H1 (cell line): ENCODE measurements around the gene ZFPL1. TPM values are rescaled to one million over a fixed set of nuclear protein-coding genes. Genes with fewer than 3 reads are reported as not detected.

Experiments
- CTCF ChIA-PET: fragments of 300-600 bp; sonication (Branson Sonifier 250); formaldehyde crosslinking; loops from one replicate; lab custom pipeline; 2021; ENCODE audit not compliant: partially characterized antibody; lab: Charles Lee
- POLR2A ChIA-PET: fragments of 300-600 bp; sonication (Branson Sonifier 250); formaldehyde crosslinking; loops from one replicate; lab custom pipeline; 2021; ENCODE audit warnings: inconsistent platforms; ENCODE audit not compliant: partially characterized antibody; lab: Charles Lee
- DNase-seq, 2 experiments: peaks; one replicate each; pipeline versions ENCODE4 v3.0.0 to v3.0.0-alpha.2; 2010 to 2022; ENCODE audit warnings: low spot score in 2 of 2, low read depth in 1 of 2, mixed read lengths in 1 of 2
- FAIRE-seq: peaks from 2 replicates; lab custom pipeline; 2011; peaks lifted over from hg19 to GRCh38; lab: Jason Lieb, UNC
- H2AFZ ChIP-seq: 2 replicates; pipeline ENCODE4 v1.8.1; 2012; ENCODE audit warnings: low read length, inconsistent platforms
- H2AK5ac ChIP-seq: 2 replicates; pipeline ENCODE4 v1.6.1; 2013; ENCODE audit warnings: low read depth, low read length
- H2BK120ac ChIP-seq: replicated peaks from 2 replicates; pipeline ENCODE3; 2013; ENCODE audit warnings: low read depth, low read length, inconsistent platforms
- H2BK12ac ChIP-seq: 2 replicates; pipeline ENCODE4 v1.6.1; 2013; ENCODE audit warnings: low read depth, low read length
- H2BK15ac ChIP-seq: 2 replicates; pipeline ENCODE4 v1.6.1; 2013; ENCODE audit warnings: low read length
- H2BK20ac ChIP-seq: 2 replicates; pipeline ENCODE4 v1.6.1; 2013; ENCODE audit warnings: low read length
- H2BK5ac ChIP-seq: 2 replicates; pipeline ENCODE4 v1.6.1; 2013; ENCODE audit warnings: low read depth, low read length
- H3K14ac ChIP-seq: 2 replicates; pipeline ENCODE4 v1.6.1; 2013; ENCODE audit warnings: inconsistent platforms; ENCODE audit not compliant: insufficient read length
- H3K18ac ChIP-seq: 2 replicates; pipeline ENCODE4 v1.6.1; 2013; ENCODE audit warnings: low read length; ENCODE audit errors: extremely low read depth
- H3K23ac ChIP-seq: 2 replicates; pipeline ENCODE4 v1.6.1; 2013; ENCODE audit warnings: inconsistent platforms; ENCODE audit not compliant: insufficient read length
- H3K23me2 ChIP-seq: 2 replicates; pipeline ENCODE4 v1.6.1; 2013; ENCODE audit warnings: low read depth, low read length
- H3K27ac ChIP-seq: 2 replicates; pipeline ENCODE4 v1.6.1; 2011; ENCODE audit warnings: low read depth, low read length, inconsistent platforms
- H3K27me3 ChIP-seq, 4 experiments: replicated peaks in 1 of 4; 1 replicate in 1 of 4; 2 replicates in 3 of 4; pipeline versions ENCODE4 v1.6.1 to v1.8.1; 2011 to 2013; ENCODE audit warnings: low read length in 3 of 4, mild to moderate bottlenecking in 3 of 4, inconsistent platforms in 2 of 4, mixed read lengths in 2 of 4, moderate library complexity in 1 of 4; ENCODE audit not compliant: control insufficient read depth in 3 of 4, insufficient read depth in 3 of 4; ENCODE audit errors: extremely low read depth in 1 of 4
- H3K36me3 ChIP-seq, 4 experiments: 2 replicates each; pipeline versions ENCODE4 v1.6.1 to v1.8.1; 2011 to 2013; ENCODE audit warnings: mild to moderate bottlenecking in 4 of 4, low read length in 3 of 4, moderate library complexity in 2 of 4, control low read depth in 1 of 4, inconsistent platforms in 1 of 4; ENCODE audit not compliant: insufficient read depth in 4 of 4, control insufficient read depth in 2 of 4
- H3K4ac ChIP-seq: replicated peaks from 2 replicates; pipeline ENCODE3; 2013; ENCODE audit warnings: low read length, low read depth, mixed read lengths, inconsistent platforms; ENCODE audit not compliant: insufficient read length
- H3K4me1 ChIP-seq, 4 experiments: replicated peaks in 1 of 4; 1 replicate in 1 of 4; 2 replicates in 3 of 4; pipeline versions ENCODE4 v1.6.1 to v1.8.1; 2011 to 2013; ENCODE audit warnings: low read length in 3 of 4, inconsistent platforms in 2 of 4, mixed read lengths in 1 of 4; ENCODE audit not compliant: insufficient read depth in 4 of 4, control insufficient read depth in 3 of 4
- H3K4me2 ChIP-seq, 2 experiments: 2 replicates each; pipeline versions ENCODE4 v1.6.1 to v1.8.1; 2011 to 2013; ENCODE audit warnings: low read depth in 2 of 2, low read length in 2 of 2, control low read depth in 1 of 2, inconsistent platforms in 1 of 2, mild to moderate bottlenecking in 1 of 2; ENCODE audit not compliant: insufficient read depth in 1 of 2
- H3K4me3 ChIP-seq, 4 experiments: fragments of 200-600, 300-600 bp in 1 of 4; sonication (generic), shearing (Covaris generic), sonication (Bioruptor Twin) in 1 of 4; 2 replicates each; pipeline versions ENCODE4 v1.5.1 to v1.8.1; 2011 to 2016; ENCODE audit warnings: low read length in 4 of 4, low read depth in 3 of 4, control low read depth in 2 of 4, inconsistent platforms in 2 of 4, mild to moderate bottlenecking in 2 of 4, mixed read lengths in 1 of 4, moderate library complexity in 1 of 4; ENCODE audit not compliant: insufficient read depth in 2 of 4; ENCODE audit errors: extremely low read depth in 1 of 4
- H3K56ac ChIP-seq: replicated peaks from 2 replicates; pipeline ENCODE3; 2013; ENCODE audit warnings: low read depth, mild to moderate bottlenecking, mixed read lengths, low read length, inconsistent platforms; ENCODE audit not compliant: insufficient read length
- H3K79me1 ChIP-seq: 2 replicates; pipeline ENCODE4 v1.6.1; 2013; ENCODE audit warnings: low read depth, low read length, control low read depth
- H3K79me2 ChIP-seq, 2 experiments: 2 replicates each; pipeline versions ENCODE4 v1.6.1 to v1.8.1; 2012 to 2013; ENCODE audit warnings: low read length in 2 of 2, mild to moderate bottlenecking in 2 of 2, inconsistent platforms in 1 of 2; ENCODE audit not compliant: insufficient read depth in 2 of 2, control insufficient read depth in 1 of 2
- H3K9ac ChIP-seq, 4 experiments: replicated peaks in 1 of 4; 1 replicate in 1 of 4; 2 replicates in 3 of 4; pipeline versions ENCODE4 v1.6.1 to v1.8.1; 2011 to 2013; ENCODE audit warnings: low read depth in 3 of 4, low read length in 3 of 4, control low read depth in 2 of 4, mild to moderate bottlenecking in 2 of 4, moderate library complexity in 2 of 4, inconsistent platforms in 1 of 4; ENCODE audit errors: extremely low read depth in 1 of 4
- H3K9me3 ChIP-seq, 2 experiments: 2 replicates each; pipeline versions ENCODE4 v1.6.1 to v1.8.1; 2012 to 2013; ENCODE audit warnings: mild to moderate bottlenecking in 2 of 2, moderate library complexity in 2 of 2, control low read depth in 1 of 2, inconsistent platforms in 1 of 2, low read depth in 1 of 2, low read length in 1 of 2, mixed read lengths in 1 of 2; ENCODE audit not compliant: insufficient read depth in 2 of 2
- H4K20me1 ChIP-seq, 2 experiments: replicated peaks in 1 of 2; 2 replicates each; pipeline versions ENCODE3 to v1.8.1; 2011 to 2013; ENCODE audit warnings: inconsistent platforms in 2 of 2, low read length in 2 of 2, mild to moderate bottlenecking in 1 of 2; ENCODE audit not compliant: insufficient read depth in 2 of 2, control insufficient read depth in 1 of 2
- H4K5ac ChIP-seq: 2 replicates; pipeline ENCODE4 v1.6.1; 2013; ENCODE audit warnings: low read length, low read depth, mixed read lengths, inconsistent platforms; ENCODE audit not compliant: insufficient read length
- H4K8ac ChIP-seq: 2 replicates; pipeline ENCODE4 v1.8.0; 2013; ENCODE audit warnings: mild to moderate bottlenecking, moderate library complexity, low read length, inconsistent platforms; ENCODE audit not compliant: insufficient read depth; ENCODE audit errors: extremely low read depth
- H4K91ac ChIP-seq: replicated peaks from 2 replicates; pipeline ENCODE3; 2013; ENCODE audit warnings: low read length, mixed read lengths, inconsistent platforms; ENCODE audit not compliant: insufficient read length
- BACH1 ChIP-seq: IDR thresholded peaks from 2 replicates; pipeline ENCODE4 v1.6.1; 2012; ENCODE audit warnings: low read length, improper control_type of control experiment
- CTCF ChIP-seq, 3 experiments: IDR thresholded peaks; 1 replicate in 2 of 3; 2 replicates in 1 of 3; pipeline versions ENCODE4 v1.5.1 to v1.6.1; 2011; ENCODE audit warnings: low read length in 3 of 3, mild to moderate bottlenecking in 3 of 3, inconsistent platforms in 2 of 3, low read depth in 1 of 3, moderate library complexity in 1 of 3; ENCODE audit not compliant: insufficient read depth in 1 of 3; ENCODE audit errors: control extremely low read depth in 1 of 3
- POLR2AphosphoS5 ChIP-seq: IDR thresholded peaks from 2 replicates; pipeline ENCODE4 v1.6.1; 2011; ENCODE audit warnings: low read depth, low read length
- SP4 ChIP-seq: IDR thresholded peaks from 2 replicates; pipeline ENCODE4 v1.6.1; 2012; ENCODE audit warnings: low read length, inconsistent platforms
- TEAD4 ChIP-seq: IDR thresholded peaks from 2 replicates; pipeline ENCODE4 v1.6.1; 2012; ENCODE audit warnings: low read depth, low read length, inconsistent platforms, mixed read lengths
- WGBS, 2 experiments: shearing (Covaris generic) in 1 of 2; methylation state at CpG; one replicate each; pipeline versions ENCODE4 v1.1.6 to v1.1.7; 2013 to 2015; ENCODE audit warnings: low lambda C conversion rate in 2 of 2, mixed read lengths in 2 of 2, inconsistent platforms in 1 of 2, low coverage in 1 of 2, missing lambda C conversion rate in 1 of 2; ENCODE audit not compliant: insufficient replicate concordance in 2 of 2, insufficient coverage in 1 of 2, insufficient read length in 1 of 2; ENCODE audit errors: extremely low coverage in 1 of 2, missing lambda C conversion rate in 1 of 2; 5-methylcytosine and 5-hydroxymethylcytosine counted together
- polyA plus RNA-seq, 7 experiments: library from polyadenylated mRNA; depleted of rRNA in 3 of 7; stranded (reverse) in 5 of 7; unstranded in 2 of 7; fragments of >200 nt in 5 of 7; fragments of 200-250 nt in 2 of 7; gene quantifications; 1 replicate in 5 of 7; 2 replicates in 1 of 7; 4 replicates in 1 of 7; pipeline versions ENCODE4 v1.2.1 to v1.2.3, GENCODE V29; 2011 to 2013; ENCODE audit warnings: missing spikeins in 2 of 7, mixed read lengths in 2 of 7
- total RNA-seq: library from RNA; stranded (reverse); fragmentation: NEBNext Ultra II Directional; extraction: Animal tissue kit (Norgen Biotek cat#: 25700); gene quantifications from 2 replicates; pipeline ENCODE4 v1.2.1, GENCODE V29; 2021

The ZFPL1 gene
- total and polyA plus RNA-seq, 2 of the 8 experiments (the other 6 are each of a cell fraction or from before 2014, with no cell fraction given), result 21.5 to 76.8 TPM

DNA sequence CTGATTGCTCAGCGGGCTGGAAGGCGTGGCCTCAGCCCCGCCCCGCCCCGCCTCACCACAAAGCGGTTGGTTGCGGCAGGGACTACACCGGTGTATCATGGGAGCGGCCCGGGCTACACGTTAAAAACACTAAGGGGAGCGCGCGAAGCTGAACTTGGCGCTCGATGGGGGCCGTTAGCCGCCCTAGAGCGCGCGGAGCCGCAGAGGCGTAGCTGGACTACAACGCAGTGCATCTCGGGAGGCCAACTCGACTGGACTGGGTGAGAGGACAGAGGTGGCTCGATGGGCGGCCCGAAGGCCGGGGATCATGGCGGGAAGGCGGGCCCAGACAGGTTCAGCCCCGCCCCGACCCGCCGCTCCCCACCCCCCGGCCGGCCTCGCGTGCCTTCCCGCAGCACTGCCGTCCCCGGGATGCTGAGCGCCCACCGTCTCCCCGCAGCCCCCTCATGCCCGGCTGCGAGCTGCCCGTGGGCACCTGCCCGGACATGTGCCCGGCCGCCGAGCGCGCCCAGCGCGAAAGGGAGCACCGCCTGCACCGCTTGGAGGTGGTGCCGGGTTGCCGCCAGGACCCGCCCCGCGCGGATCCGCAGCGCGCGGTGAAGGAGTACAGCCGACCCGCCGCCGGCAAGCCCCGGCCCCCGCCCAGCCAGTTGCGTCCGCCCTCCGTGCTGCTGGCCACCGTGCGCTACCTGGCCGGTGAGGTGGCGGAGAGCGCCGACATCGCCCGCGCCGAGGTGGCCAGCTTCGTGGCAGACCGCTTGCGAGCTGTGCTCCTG is 43.0 kb upstream of the ZFPL1 start, which contains the start of gene SAC3D1:
Gene SAC3D1 (plus strand): TSS at position 364 of the 776 bp plus-strand sequence. CDS start 83 bp downstream, at position 447.
- H3K18ac ChIP-seq, result peak within 1 kb of the TSS; percentile 93
- no peak within 1 kb of the TSS for H2BK15ac ChIP-seq
- WGBS, 2 experiments, result 3% methylated on average over 63 of the region's 91 CpGs; no CpG with 5 or more reads in 1 of the 2 experiments
- no peaks in the 10 kb centered on the region; the same call in 1 of the 2 replicates for H3K23me2 ChIP-seq
- peak within 1 kb of the TSS; percentile 74 for H4K5ac ChIP-seq
- H3K79me1 ChIP-seq, result peaks cover 2% of the 10 kb centered on the region
- POLR2A ChIA-PET, result interaction anchor here (0.6 to 3.5 kb wide), 19 partner anchors 9 to 252 kb away, joined by 3 to 10 read pairs (median 4); partner anchors contain the start of genes ARL2, CDCA5, MEN1 and SNX15
- H3K27ac ChIP-seq, result peak within 1 kb of the TSS; percentile 85; the same call in 1 of the 2 replicates
- no peak within 1 kb of the TSS for H2BK20ac ChIP-seq
- H4K91ac ChIP-seq, result no peak within 1 kb of the TSS
- H3K56ac ChIP-seq, result peak within 1 kb of the TSS; percentile 83
- peak within 1 kb of the TSS; percentile 12; the same call in 1 of the 2 replicates for H2BK12ac ChIP-seq
- FAIRE-seq (peak; percentile 66), DNase-seq (peak; percentile 80 to 94)
- peak within 1 kb of the TSS; percentile 71; the same call in 1 of the 2 replicates for H2AFZ ChIP-seq
- H3K14ac ChIP-seq, result no peak within 1 kb of the TSS
- no peaks in the 10 kb centered on the region; a peak in 2 of 7 replicates for H3K4me1 ChIP-seq
- peak within 1 kb of the TSS; percentile 98 for H2BK5ac ChIP-seq
- H4K8ac ChIP-seq, result peak within 1 kb of the TSS; percentile 96
- no peaks in the 10 kb centered on the region for H3K9me3 ChIP-seq
- no peaks in the 10 kb centered on the region for H3K27me3 ChIP-seq
- CTCF ChIA-PET, result interaction anchor here (1.0 to 4.2 kb wide), 9 partner anchors 9 to 156 kb away, joined by 3 to 12 read pairs (median 3); partner anchors contain the start of genes ARL2 and CDCA5
- H2BK120ac ChIP-seq, result no peak within 1 kb of the TSS
- H3K79me2 ChIP-seq, result peaks cover 0 to 16% of the 10 kb centered on the region in 2 experiments; a peak in 2 of 4 replicates
- H3K4ac ChIP-seq, result peak within 1 kb of the TSS; percentile 78
- H3K4me3 ChIP-seq, result peak within 1 kb of the TSS; percentile 48 to 93 (median 80)
- H3K9ac ChIP-seq, result peak within 1 kb of the TSS; percentile 86 to 94 (median 92)
- peaks cover 3 to 12% (median 6%) of the 10 kb centered on the region in 4 experiments; a peak in 4 of 8 replicates for H3K36me3 ChIP-seq
- no peak within 1 kb of the TSS for H2AK5ac ChIP-seq
- H3K4me2 ChIP-seq, result peak within 1 kb of the TSS; percentile 63 to 90
- H3K23ac ChIP-seq, result no peak within 1 kb of the TSS
- H4K20me1 ChIP-seq, result peaks cover 10 to 13% of the 10 kb centered on the region in 2 experiments
- TF ChIP-seq BACH1 (peak; percentile 25; the same call in 1 of the 2 replicates), TEAD4 (no peak), SP4 (no peak), CTCF (IDR thresholded peaks at IDR 0.05; ENCODE audit: control extremely low read depth in 1 of 3, insufficient read depth in 1 of 3, low read depth in 1 of 3, low read length in 3 of 3) (no peak), POLR2AphosphoS5 (peak; percentile 67)
